HCT116 (cell line): ENCODE measurements around the gene TMEM184B. TPM values are rescaled to one million over a fixed set of nuclear protein-coding genes. Genes with fewer than 3 reads are reported as not detected.

Source experiments
- ATAC-seq: fragments of 200-7000 bp; cut with Tn5 transposase; 2 replicates; pipeline ENCODE4 v1.9.1; 2020; ENCODE audit warnings: mild to moderate bottlenecking, moderate library complexity
- BruUV-seq: library from RNA; stranded (reverse); fragments of 400-500 nt; replicated peaks from 2 replicates; lab custom pipeline; 2021; lab: Mats Ljungman, UMichigan
- CTCF ChIA-PET: fragments of 300-600 bp; sonication (Branson Sonifier 250); formaldehyde crosslinking; loops from one replicate; lab custom pipeline; 2021; ENCODE audit warnings: antibody characterized with exemption; lab: Charles Lee
- POLR2A ChIA-PET: fragments of 300-600, 350-600 bp; sonication (Branson Sonifier 250); formaldehyde crosslinking; loops from one replicate; lab custom pipeline; 2021; ENCODE audit warnings: antibody characterized with exemption; lab: Charles Lee
- RAD21 ChIA-PET, 2 experiments: fragments of 300-600 bp; sonication (Branson Sonifier 250); formaldehyde crosslinking; loops; one replicate each; lab custom pipeline; 2023; ENCODE audit warnings: low total read pairs in 2 of 2; ENCODE audit not compliant: uncharacterized antibody in 2 of 2, unreplicated experiment in 2 of 2, low non-redundant PET in 1 of 2; lab: Charles Lee
- DNase-seq: peaks from one replicate; pipeline ENCODE4 v3.0.0-alpha.2; 2010; ENCODE audit warnings: low read depth, low spot score
- H2AFZ ChIP-seq: fragments of 200-600 bp; shearing (Covaris generic), sonication (generic); 2 replicates; pipeline ENCODE4 v1.6.1; 2017; ENCODE audit warnings: low read depth, mixed run types, mixed read lengths, antibody characterized with exemption, low read length; ENCODE audit not compliant: poor library complexity, severe bottlenecking
- H3K27ac ChIP-seq: 2 replicates; pipeline ENCODE4 v1.5.1; 2012; ENCODE audit warnings: low read depth, low read length
- H3K27me3 ChIP-seq: fragments of 200-600 bp; sonication (generic); 2 replicates; pipeline ENCODE4 v1.6.1; 2016; ENCODE audit warnings: mixed run types, low read length, mixed read lengths; ENCODE audit not compliant: insufficient read depth
- H3K36me3 ChIP-seq, 2 experiments: fragments of 200-500 bp in 1 of 2; fragments of 200-600 bp in 1 of 2; sonication (Bioruptor generic) in 1 of 2; sonication (generic) in 1 of 2; 2 replicates each; pipeline versions ENCODE4 v1.5.1 to v1.6.1; 2014 to 2016; ENCODE audit warnings: low read length in 2 of 2, inconsistent platforms in 1 of 2, mixed read lengths in 1 of 2, mixed run types in 1 of 2; ENCODE audit not compliant: insufficient read depth in 2 of 2, control insufficient read depth in 1 of 2
- H3K4me1 ChIP-seq, 2 experiments: fragments of 200-600 bp in 1 of 2; sonication (generic) in 1 of 2; 2 replicates each; pipeline versions ENCODE4 v1.5.1 to v1.6.1; 2012 to 2017; ENCODE audit warnings: low read length in 2 of 2, inconsistent platforms in 1 of 2, mild to moderate bottlenecking in 1 of 2, mixed read lengths in 1 of 2, mixed run types in 1 of 2, moderate library complexity in 1 of 2; ENCODE audit not compliant: insufficient read depth in 2 of 2, control insufficient read depth in 1 of 2
- H3K4me2 ChIP-seq: fragments of 200-600 bp; sonication (generic); 2 replicates; pipeline ENCODE4 v1.6.1; 2017; ENCODE audit warnings: mixed run types, low read length, mixed read lengths
- H3K4me3 ChIP-seq, 2 experiments: fragments of 200-600 bp in 1 of 2; sonication (generic) in 1 of 2; replicated peaks in 1 of 2; 2 replicates each; pipeline ENCODE4 v1.5.1; 2011 to 2016; ENCODE audit warnings: low read length in 2 of 2, control low read depth in 1 of 2, low read depth in 1 of 2, mild to moderate bottlenecking in 1 of 2, mixed read lengths in 1 of 2, mixed run types in 1 of 2
- H3K79me2 ChIP-seq: fragments of 200-600 bp; sonication (generic); 2 replicates; pipeline ENCODE4 v1.6.1; 2017; ENCODE audit warnings: mild to moderate bottlenecking, mixed run types, low read length, moderate library complexity, mixed read lengths; ENCODE audit not compliant: insufficient read depth
- H3K9ac ChIP-seq: fragments of 200-600 bp; sonication (generic); 2 replicates; pipeline ENCODE4 v1.6.1; 2016; ENCODE audit warnings: low read length, mixed read lengths
- H3K9me2 ChIP-seq: fragments of 200-600 bp; sonication (generic), shearing (Covaris generic); 2 replicates; pipeline ENCODE4 v1.6.1; 2017; ENCODE audit warnings: mixed run types, mild to moderate bottlenecking, moderate library complexity; ENCODE audit not compliant: insufficient read depth
- H3K9me3 ChIP-seq, 2 experiments: fragments of 200-500 bp in 1 of 2; fragments of 200-600 bp in 1 of 2; sonication (Bioruptor generic) in 1 of 2; sonication (generic) in 1 of 2; 2 replicates each; pipeline ENCODE4 v1.6.1; 2014 to 2017; ENCODE audit warnings: low read length in 2 of 2, mixed read lengths in 2 of 2, inconsistent platforms in 1 of 2, low read depth in 1 of 2, mild to moderate bottlenecking in 1 of 2, mixed run types in 1 of 2, moderate library complexity in 1 of 2; ENCODE audit not compliant: control insufficient read depth in 1 of 2, insufficient read depth in 1 of 2
- H4K20me1 ChIP-seq: fragments of 200-600 bp; sonication (generic), shearing (Covaris generic); 2 replicates; pipeline ENCODE4 v1.6.1; 2017; ENCODE audit warnings: mixed run types, mild to moderate bottlenecking, moderate library complexity; ENCODE audit not compliant: insufficient read depth
- CTCF ChIP-seq, 3 experiments: fragments of 200-600 bp in 1 of 3; sonication (generic) in 1 of 3; IDR thresholded peaks in 2 of 3; conservative IDR thresholded peaks in 1 of 3; 2 replicates each; pipeline ENCODE4 v1.5.1; 2012 to 2017; ENCODE audit warnings: low read depth in 2 of 3, low read length in 2 of 3, antibody characterized with exemption in 1 of 3, borderline replicate concordance in 1 of 3, control low read depth in 1 of 3, mild to moderate bottlenecking in 1 of 3, mixed read lengths in 1 of 3, mixed run types in 1 of 3, moderate library complexity in 1 of 3; ENCODE audit not compliant: insufficient read depth in 1 of 3
- EGR1 ChIP-seq: IDR thresholded peaks from 2 replicates; pipeline ENCODE4 v1.6.1; 2012; ENCODE audit warnings: low read depth
- POLR2AphosphoS5 ChIP-seq: IDR thresholded peaks from 2 replicates; pipeline ENCODE4 v1.6.1; 2011; ENCODE audit warnings: mild to moderate bottlenecking, low read depth, low read length, moderate library complexity
- RAD21 ChIP-seq: IDR thresholded peaks from 2 replicates; pipeline ENCODE4 v1.6.1; 2012; ENCODE audit warnings: low read depth, mild to moderate bottlenecking
- REST ChIP-seq: IDR thresholded peaks from 2 replicates; pipeline ENCODE4 v1.6.1; 2012; ENCODE audit warnings: low read depth
- SIN3A ChIP-seq: IDR thresholded peaks from 2 replicates; pipeline ENCODE4 v1.6.1; 2012; ENCODE audit warnings: low read depth
- intact Hi-C: fragments of 100-400 bp; cut with micrococcal nuclease; formaldehyde crosslinking; loops from 2 replicates; pipeline ENCODE4 v1.10.0; 2022
- total RNA-seq: library from RNA; stranded (reverse); gene quantifications from one replicate; pipeline ENCODE4 v1.2.1, GENCODE V29; 2021; ENCODE audit not compliant: unreplicated experiment

Gene TMEM184B
- total RNA-seq, 1 experiment from 2014 or later: 66.0 TPM

DNA sequence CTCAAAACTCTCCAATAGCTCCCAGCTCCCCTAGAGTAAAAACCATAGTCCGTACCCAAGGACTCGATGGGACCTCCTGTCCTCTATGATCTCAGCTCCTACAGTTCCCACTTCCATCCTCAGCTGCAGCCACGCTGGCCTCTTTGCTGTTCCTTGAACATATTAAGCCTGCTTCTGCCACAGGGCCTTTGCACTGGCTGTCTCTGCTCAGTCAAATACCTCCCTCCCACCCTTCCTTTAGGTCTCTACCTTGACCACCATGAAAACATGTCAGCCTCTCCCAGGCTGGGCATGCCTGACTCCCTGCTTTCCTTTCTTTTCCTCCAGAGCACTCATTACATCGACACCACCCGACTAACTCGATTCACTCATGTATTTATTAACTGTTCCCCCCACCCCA is 24.5 kb downstream of the TMEM184B start:
- no TSS peak for BruUV-seq
- no peak for DNase-seq
- H3K79me2 ChIP-seq: peaks cover 22% of the 10 kb centered on the region
- TF ChIP-seq SIN3A (no peak), EGR1 (no peak), POLR2AphosphoS5 (no peak), RAD21 (no peak), REST (no peak), CTCF (IDR thresholded peaks at IDR 0.05 in 2 of 3, conservative IDR thresholded peaks at IDR 0.05 in 1 of 3; ENCODE audit: borderline replicate concordance in 1 of 3, insufficient read depth in 1 of 3, low read depth in 2 of 3, low read length in 2 of 3) (no peak)
- TF ChIP-seq, all 23 proteins: peak for 0
- Histone ChIP-seq H3K27me3 (no peaks in the 10 kb centered on the region), H2AFZ (no peak overlapping the region), H3K4me2 (no peak overlapping the region), H3K36me3 (peaks cover 0 to 3% of the 10 kb centered on the region in 2 experiments; a peak in 2 of 4 replicates), H4K20me1 (no peaks in the 10 kb centered on the region), H3K9me3 (peaks cover 0 to 6% of the 10 kb centered on the region in 2 experiments; a peak in 1 of 4 replicates), H3K27ac (no peak overlapping the region), H3K9me2 (no peaks in the 10 kb centered on the region), H3K4me1 (no peaks in the 10 kb centered on the region), H3K4me3 (no peak overlapping the region), H3K9ac (no peak overlapping the region)
- CTCF ChIA-PET: no interaction called here
- POLR2A ChIA-PET: no interaction called here
- RAD21 ChIA-PET: no interaction called here
- intact Hi-C loops: no loop called here
- no peak for ATAC-seq
